Measurements from ENCODE around the gene C1orf105.

DNA sequence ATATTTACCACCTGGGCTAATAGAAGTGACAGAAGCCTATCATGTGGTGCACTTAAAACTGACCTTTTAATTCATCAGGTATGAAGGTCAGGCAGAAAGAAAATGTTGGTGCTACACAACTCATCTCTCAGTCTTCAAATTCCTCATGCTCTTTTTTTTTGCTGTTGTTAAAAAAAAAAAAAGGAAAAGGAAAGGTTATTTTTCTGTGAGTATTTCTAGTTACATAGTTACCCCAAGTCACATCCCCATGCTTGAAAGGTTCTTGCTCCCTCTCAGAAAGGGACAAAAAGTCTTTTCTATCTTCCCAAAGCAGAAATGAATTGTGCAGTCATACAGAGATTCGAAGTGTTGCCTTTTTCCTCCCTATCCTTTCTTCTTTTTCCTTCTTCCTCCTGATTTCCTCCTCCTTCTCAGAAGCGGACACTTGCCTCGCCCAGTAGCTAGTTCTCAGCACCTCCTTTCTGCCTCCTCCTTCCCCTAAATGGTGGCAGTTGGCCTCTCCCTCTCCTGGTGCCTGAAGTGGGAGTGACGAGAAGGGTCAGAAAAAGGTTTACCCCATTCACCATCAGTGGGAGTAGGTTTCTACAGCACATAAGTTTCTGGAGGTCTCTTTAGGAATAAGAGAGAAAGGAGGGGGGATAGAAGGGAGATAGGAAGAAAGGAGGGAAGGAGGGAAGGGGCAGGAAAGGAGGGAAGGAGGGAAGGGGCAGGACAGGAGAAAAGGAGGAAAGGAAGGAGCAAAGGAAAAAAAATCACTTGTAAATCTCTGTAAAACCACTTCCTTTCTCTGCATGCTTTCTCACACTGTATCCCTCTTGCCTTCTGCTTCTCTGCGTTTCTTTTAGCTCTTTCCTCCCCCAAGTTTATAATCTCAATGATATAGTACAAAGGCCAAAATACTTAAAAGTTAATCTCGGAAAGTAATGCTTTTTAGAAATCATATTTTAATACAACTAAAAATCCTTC, 20.4 kb upstream of the C1orf105 start:
- TF ChIP-seq, protein P1, sequence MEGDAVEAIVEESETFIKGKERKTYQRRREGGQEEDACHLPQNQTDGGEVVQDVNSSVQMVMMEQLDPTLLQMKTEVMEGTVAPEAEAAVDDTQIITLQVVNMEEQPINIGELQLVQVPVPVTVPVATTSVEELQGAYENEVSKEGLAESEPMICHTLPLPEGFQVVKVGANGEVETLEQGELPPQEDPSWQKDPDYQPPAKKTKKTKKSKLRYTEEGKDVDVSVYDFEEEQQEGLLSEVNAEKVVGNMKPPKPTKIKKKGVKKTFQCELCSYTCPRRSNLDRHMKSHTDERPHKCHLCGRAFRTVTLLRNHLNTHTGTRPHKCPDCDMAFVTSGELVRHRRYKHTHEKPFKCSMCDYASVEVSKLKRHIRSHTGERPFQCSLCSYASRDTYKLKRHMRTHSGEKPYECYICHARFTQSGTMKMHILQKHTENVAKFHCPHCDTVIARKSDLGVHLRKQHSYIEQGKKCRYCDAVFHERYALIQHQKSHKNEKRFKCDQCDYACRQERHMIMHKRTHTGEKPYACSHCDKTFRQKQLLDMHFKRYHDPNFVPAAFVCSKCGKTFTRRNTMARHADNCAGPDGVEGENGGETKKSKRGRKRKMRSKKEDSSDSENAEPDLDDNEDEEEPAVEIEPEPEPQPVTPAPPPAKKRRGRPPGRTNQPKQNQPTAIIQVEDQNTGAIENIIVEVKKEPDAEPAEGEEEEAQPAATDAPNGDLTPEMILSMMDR (IDR thresholded peaks at IDR 0.05; ENCODE audit: low read length), result no peak; the same call in 1 of the 2 replicates
- no peak for TF ChIP-seq EZH2 (optimal IDR thresholded peaks at IDR 0.05; ENCODE audit: low read depth, low read length)

All from MM.1S (cell line).